DMS114 treated with DMSO at 0.1 percent for 48 hours (cell line): Measurements from ENCODE around the gene FAHD2B.
"Not testable (repeated sequence)": the region's sequence is repeated elsewhere in the genome, so short reads cannot be mapped to it uniquely, and the experiment has no call there.

ENCODE experiments used
- DNase-seq: peaks from one replicate; lab custom pipeline; 2025; ENCODE audit not compliant: unreplicated experiment; lab: John Stamatoyannopoulos, UW

FAHD2B gene

GRCh38 chr2:97094772-97095611 is at the start of gene FAHD2B:
TSS of gene FAHD2B (minus strand) at chr2:97094882. CDS start at chr2:97091706, 3,176 bp downstream.
- peak; percentile 30 for DNase-seq

- not testable (repeated sequence) for DNase-seq
Observed at GRCh38 chr2:97144016-97144415, 49.3 kb upstream of the FAHD2B start.

- DNase-seq = not testable (repeated sequence)
Observed at GRCh38 chr2:97129090-97129489, 34.4 kb upstream of the FAHD2B start.

GRCh38 chr2:97113882-97114255 is 19.2 kb upstream of the FAHD2B start:
- DNase-seq = not testable (repeated sequence)

GRCh38 chr2:97113050-97113881 is 18.6 kb upstream of the FAHD2B start, which contains the start of gene ANKRD36:
TSS of gene ANKRD36 (plus strand) at chr2:97113153. CDS start at chr2:97113740, 587 bp downstream.
- DNase-seq = not testable (repeated sequence)

GRCh38 chr2:97112320-97113049 is 17.8 kb upstream of the FAHD2B start:
- DNase-seq = not testable (repeated sequence)

- not testable (repeated sequence) for DNase-seq
Observed at GRCh38 chr2:97111246-97111645, 16.6 kb upstream of the FAHD2B start.

GRCh38 chr2:97106878-97107277 is 12.2 kb upstream of the FAHD2B start:
- not testable (repeated sequence) for DNase-seq

GRCh38 chr2:97098786-97099372 is 4.2 kb upstream of the FAHD2B start:
- DNase-seq = not testable (repeated sequence)

- DNase-seq = no peak
Observed at GRCh38 chr2:97095661-97096060, 979 bp upstream of the FAHD2B start.

- not testable (repeated sequence) for DNase-seq
Observed at GRCh38 chr2:97093983-97094771, 505 bp downstream of the FAHD2B start.

GRCh38 chr2:97092946-97093345 is 1.7 kb downstream of the FAHD2B start:
- DNase-seq = not testable (repeated sequence)

GRCh38 chr2:97088706-97089105 is 6.0 kb downstream of the FAHD2B start:
- DNase-seq = not testable (repeated sequence)

GRCh38 chr2:97085093-97085492 is 9.6 kb downstream of the FAHD2B start:
- DNase-seq = not testable (repeated sequence)

GRCh38 chr2:97083516-97083915 is 11.2 kb downstream of the FAHD2B start:
- not testable (repeated sequence) for DNase-seq

GRCh38 chr2:97082206-97082605 is 12.5 kb downstream of the FAHD2B start:
- DNase-seq = not testable (repeated sequence)

- DNase-seq = not testable (repeated sequence)
Observed at GRCh38 chr2:97080855-97081254, 13.8 kb downstream of the FAHD2B start.

GRCh38 chr2:97077213-97077612 is 17.5 kb downstream of the FAHD2B start:
- DNase-seq = not testable (repeated sequence)

- not testable (repeated sequence) for DNase-seq
Observed at GRCh38 chr2:97070915-97071314, 23.8 kb downstream of the FAHD2B start.

GRCh38 chr2:97068722-97069121 is 26.0 kb downstream of the FAHD2B start:
- DNase-seq = not testable (repeated sequence)
